A673 (cell line): ENCODE data around the gene CCDC102B.

ENCODE experiments used
- CTCF ChIP-seq: fragments of 300-800, 200-600 bp; sonication (generic); conservative IDR thresholded peaks from 2 replicates; pipeline ENCODE4 v1.5.1; 2017; ENCODE audit warnings: low read depth, mild to moderate bottlenecking, antibody characterized with exemption, low read length, moderate library complexity, mixed read lengths
- EZH2 ChIP-seq: fragments of 200-600 bp; sonication (generic); IDR thresholded peaks from 2 replicates; pipeline ENCODE4 v1.6.1; 2017; ENCODE audit warnings: borderline replicate concordance, low read depth, mild to moderate bottlenecking, mixed read lengths, antibody characterized with exemption, low read length; ENCODE audit not compliant: poor library complexity, severe bottlenecking

- no peak for TF ChIP-seq CTCF
- TF ChIP-seq EZH2 = no peak
These were observed 233.7 kb downstream of the CCDC102B start for GRCh38 chr18:69031571-69031970.
